Activated CD4-positive, alpha-beta T cell treated with anti-CD3 and anti-CD28 coated beads, Interleukin-2, amount 50 U/mL, for 1 hour (primary cell): ENCODE results near the gene ACCSL.

ENCODE experiments used
- DNase-seq: peaks from one replicate; pipeline ENCODE4 v3.0.0-alpha.2; 2020

The ACCSL gene

GRCh38 chr11:44018829-44019228 lies 29.0 kb upstream of the ACCSL start:
- DNase-seq: no peak

- DNase-seq: no peak
Measured at GRCh38 chr11:44024977-44025376, 22.8 kb upstream of the ACCSL start.

- DNase-seq: no peak
Measured at GRCh38 chr11:44025727-44026126, 22.1 kb upstream of the ACCSL start.

- DNase-seq: no peak
Measured at GRCh38 chr11:44028401-44028800, 19.4 kb upstream of the ACCSL start.

GRCh38 chr11:44028816-44029506 lies 18.8 kb upstream of the ACCSL start:
- DNase-seq: no peak

GRCh38 chr11:44029507-44029845 lies 18.3 kb upstream of the ACCSL start:
- no peak for DNase-seq

- no peak for DNase-seq
Measured at GRCh38 chr11:44029977-44030911, 17.5 kb upstream of the ACCSL start.

GRCh38 chr11:44030996-44031395 lies 16.8 kb upstream of the ACCSL start:
- no peak for DNase-seq

- no peak for DNase-seq
Measured at GRCh38 chr11:44031549-44031948, 16.2 kb upstream of the ACCSL start.

GRCh38 chr11:44032299-44033085 lies 15.3 kb upstream of the ACCSL start:
- DNase-seq: no peak

- no peak for DNase-seq
Measured at GRCh38 chr11:44033411-44033850, 14.3 kb upstream of the ACCSL start.

GRCh38 chr11:44033856-44034255 lies 13.9 kb upstream of the ACCSL start:
- no peak for DNase-seq

GRCh38 chr11:44034639-44035038 lies 13.1 kb upstream of the ACCSL start:
- no peak for DNase-seq

- DNase-seq: no peak
Measured at GRCh38 chr11:44036811-44037657, 10.7 kb upstream of the ACCSL start.

- DNase-seq: no peak
Measured at GRCh38 chr11:44037658-44037998, 10.2 kb upstream of the ACCSL start.

GRCh38 chr11:44043157-44043556 lies 4.6 kb upstream of the ACCSL start:
- no peak for DNase-seq

- no peak for DNase-seq
Measured at GRCh38 chr11:44046182-44046581, 1.6 kb upstream of the ACCSL start.

- no peak for DNase-seq
Measured at GRCh38 chr11:44047298-44047697, 483 bp upstream of the ACCSL start.

- no peak for DNase-seq
Measured at GRCh38 chr11:44049832-44050231, 2.1 kb downstream of the ACCSL start.

GRCh38 chr11:44051171-44051570 lies 3.4 kb downstream of the ACCSL start:
- DNase-seq: no peak

GRCh38 chr11:44057340-44057739 lies 9.6 kb downstream of the ACCSL start:
- no peak for DNase-seq

- DNase-seq: no peak
Measured at GRCh38 chr11:44058275-44058674, 10.5 kb downstream of the ACCSL start.
